PC-3 (cell line): ENCODE measurements around the gene PTGIS.

Experiments used
- EZH2 ChIP-seq: fragments of 300-600 bp; sonication (generic); IDR thresholded peaks from one replicate; pipeline ENCODE4 v1.6.1; 2017; ENCODE audit warnings: antibody characterized with exemption, mild to moderate bottlenecking, low read length; ENCODE audit not compliant: unreplicated experiment
- TF ChIP-seq, protein P1 (sequence below): fragments of 300-600 bp; sonication (generic); conservative IDR thresholded peaks from 2 replicates; pipeline ENCODE4 v1.5.1; 2017; ENCODE audit warnings: antibody characterized with exemption, low read depth, mild to moderate bottlenecking, low read length

- TF ChIP-seq, protein P1, sequence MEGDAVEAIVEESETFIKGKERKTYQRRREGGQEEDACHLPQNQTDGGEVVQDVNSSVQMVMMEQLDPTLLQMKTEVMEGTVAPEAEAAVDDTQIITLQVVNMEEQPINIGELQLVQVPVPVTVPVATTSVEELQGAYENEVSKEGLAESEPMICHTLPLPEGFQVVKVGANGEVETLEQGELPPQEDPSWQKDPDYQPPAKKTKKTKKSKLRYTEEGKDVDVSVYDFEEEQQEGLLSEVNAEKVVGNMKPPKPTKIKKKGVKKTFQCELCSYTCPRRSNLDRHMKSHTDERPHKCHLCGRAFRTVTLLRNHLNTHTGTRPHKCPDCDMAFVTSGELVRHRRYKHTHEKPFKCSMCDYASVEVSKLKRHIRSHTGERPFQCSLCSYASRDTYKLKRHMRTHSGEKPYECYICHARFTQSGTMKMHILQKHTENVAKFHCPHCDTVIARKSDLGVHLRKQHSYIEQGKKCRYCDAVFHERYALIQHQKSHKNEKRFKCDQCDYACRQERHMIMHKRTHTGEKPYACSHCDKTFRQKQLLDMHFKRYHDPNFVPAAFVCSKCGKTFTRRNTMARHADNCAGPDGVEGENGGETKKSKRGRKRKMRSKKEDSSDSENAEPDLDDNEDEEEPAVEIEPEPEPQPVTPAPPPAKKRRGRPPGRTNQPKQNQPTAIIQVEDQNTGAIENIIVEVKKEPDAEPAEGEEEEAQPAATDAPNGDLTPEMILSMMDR = no peak
- no peak for TF ChIP-seq EZH2
Measured at GRCh38 chr20:49579874-49580812, 12.2 kb upstream of the PTGIS start.
